GM21825 (cell line): ENCODE results near the gene SLC10A2.
"Not testable (repeated sequence)": the region's sequence is repeated elsewhere in the genome, so short reads cannot be mapped to it uniquely, and the experiment has no call there.

Experiments
- ATAC-seq: cut with Tn5 transposase; IDR thresholded peaks from one replicate; pipeline ENCODE4 v1.9.1; 2021; ENCODE audit warnings: mild to moderate bottlenecking, moderate library complexity; ENCODE audit not compliant: unreplicated experiment

SLC10A2 gene

GRCh38 chr13:103066079-103066780, at the start of gene SLC10A2:
Gene SLC10A2 (minus strand): TSS chr13:103066417. CDS start chr13:103066249, 168 bp downstream.
- no peak for ATAC-seq

- no peak for ATAC-seq
Observed at GRCh38 chr13:103107580-103107979, 41.4 kb upstream of the SLC10A2 start.

- ATAC-seq: no peak
Observed at GRCh38 chr13:103104340-103104739, 38.1 kb upstream of the SLC10A2 start.

- not testable (repeated sequence) for ATAC-seq
Observed at GRCh38 chr13:103103456-103103855, 37.2 kb upstream of the SLC10A2 start.

GRCh38 chr13:103102482-103102881, 36.3 kb upstream of the SLC10A2 start:
- no peak for ATAC-seq

- ATAC-seq: no peak
Observed at GRCh38 chr13:103101901-103102300, 35.7 kb upstream of the SLC10A2 start.

GRCh38 chr13:103101500-103101899, 35.3 kb upstream of the SLC10A2 start:
- ATAC-seq: no peak

GRCh38 chr13:103100830-103101229, 34.6 kb upstream of the SLC10A2 start:
- no peak for ATAC-seq

GRCh38 chr13:103099722-103100293, 33.6 kb upstream of the SLC10A2 start:
- ATAC-seq: no peak

GRCh38 chr13:103098535-103098934, 32.3 kb upstream of the SLC10A2 start:
- ATAC-seq: no peak

GRCh38 chr13:103097366-103097928, 31.2 kb upstream of the SLC10A2 start:
- ATAC-seq: no peak

GRCh38 chr13:103093649-103094048, 27.4 kb upstream of the SLC10A2 start:
- not testable (repeated sequence) for ATAC-seq

GRCh38 chr13:103087275-103087674, 21.1 kb upstream of the SLC10A2 start:
- no peak for ATAC-seq

- ATAC-seq: no peak
Observed at GRCh38 chr13:103081435-103081834, 15.2 kb upstream of the SLC10A2 start.

GRCh38 chr13:103078158-103078557, 11.9 kb upstream of the SLC10A2 start:
- ATAC-seq: peak; percentile 98

GRCh38 chr13:103068836-103069235, 2.6 kb upstream of the SLC10A2 start:
- ATAC-seq: no peak

GRCh38 chr13:103067751-103068555, 1.7 kb upstream of the SLC10A2 start:
- peak; percentile 58 for ATAC-seq

GRCh38 chr13:103066781-103067345, 646 bp upstream of the SLC10A2 start:
- no peak for ATAC-seq

GRCh38 chr13:103063376-103063775, 2.8 kb downstream of the SLC10A2 start:
- ATAC-seq: no peak

GRCh38 chr13:103062079-103062478, 4.1 kb downstream of the SLC10A2 start:
- no peak for ATAC-seq

GRCh38 chr13:103056008-103056407, 10.2 kb downstream of the SLC10A2 start:
- ATAC-seq: no peak
